Spinal cord (tissue), 10 donors: ENCODE measurements around the gene TLR10. TPM values are rescaled to one million over a fixed set of nuclear protein-coding genes. Genes with fewer than 3 reads are reported as not detected.
"Not testable (repeated sequence)": the region's sequence is repeated elsewhere in the genome, so short reads cannot be mapped to it uniquely, and the experiment has no call there.

Experiments
- DNase-seq, 6 donors: peaks; one replicate each; pipeline versions ENCODE4 v3.0.0 to v3.0.0-alpha.2; 2013 to 2015; ENCODE audit warnings: low spot score in 6 of 6, low read depth in 4 of 6
- H3K27ac ChIP-seq: one replicate; pipeline ENCODE4 v1.5.1; 2013; ENCODE audit warnings: low read depth, low read length, control low read depth
- H3K27me3 ChIP-seq: one replicate; pipeline ENCODE4 v1.6.1; 2013; ENCODE audit warnings: low read length; ENCODE audit not compliant: control insufficient read depth, insufficient read depth
- H3K36me3 ChIP-seq: one replicate; pipeline ENCODE4 v1.6.1; 2013; ENCODE audit warnings: low read length; ENCODE audit not compliant: control insufficient read depth, insufficient read depth
- H3K4me1 ChIP-seq: one replicate; pipeline ENCODE4 v1.6.1; 2013; ENCODE audit warnings: low read length; ENCODE audit not compliant: control insufficient read depth, insufficient read depth
- H3K4me3 ChIP-seq: one replicate; pipeline ENCODE4 v1.5.1; 2013; ENCODE audit warnings: low read depth, low read length, control low read depth
- H3K9me3 ChIP-seq: one replicate; pipeline ENCODE4 v1.6.1; 2013; ENCODE audit warnings: low read length; ENCODE audit not compliant: control insufficient read depth, insufficient read depth
- WGBS: methylation state at CpG from one replicate; pipeline ENCODE4 v1.1.5; 2013; ENCODE audit warnings: missing lambda C conversion rate; ENCODE audit not compliant: insufficient coverage; 5-methylcytosine and 5-hydroxymethylcytosine counted together
- polyA plus RNA-seq, 2 donors: library from polyadenylated mRNA; unstranded; fragments of 120-200 nt; gene quantifications; one replicate each; pipeline ENCODE4 v1.2.1, GENCODE V29; 2013; ENCODE audit not compliant: insufficient read length in 2 of 2
- total RNA-seq, 2 donors: library from RNA; depleted of rRNA in 1 of 2; stranded (reverse); fragments of 120-200 nt in 1 of 2; fragments of >200 nt in 1 of 2; gene quantifications; one replicate each; pipeline versions ENCODE4 v1.2.3 to v1.2.4, GENCODE V29; 2013 to 2014
- donor health status: healthy.

Gene TLR10
- total and polyA plus RNA-seq, 4 donors, result 1.9 to 5.4 (median 3.7) TPM

- no CpG with 5 or more reads among the region's 2 CpGs for WGBS
- H3K27me3 ChIP-seq, result not testable (repeated sequence)
These were observed 12.5 kb downstream of the TLR10 start for GRCh38 chr4:38770281-38770680.

GRCh38 chr4:38769857-38770256 is 12.9 kb downstream of the TLR10 start:
- Histone ChIP-seq H3K36me3 (no peaks in the 10 kb centered on the region), H3K4me1 (no peaks in the 10 kb centered on the region), H3K27ac (no peak overlapping the region), H3K9me3 (no peaks in the 10 kb centered on the region), H3K27me3 (no peaks in the 10 kb centered on the region), H3K4me3 (no peak overlapping the region)
- 91% methylated on average over 1 of the region's 2 CpGs for WGBS
- DNase-seq, result no peak

More at GRCh38 chr4:38770281-38770680, 12.5 kb downstream of the TLR10 start:
- not testable (repeated sequence) for H3K4me1 ChIP-seq, H3K9me3 ChIP-seq, H3K27ac ChIP-seq, H3K36me3 ChIP-seq, DNase-seq, H3K4me3 ChIP-seq

- no CpG with 5 or more reads among the region's 2 CpGs for WGBS
- H3K4me3 ChIP-seq, result no peak overlapping the region
- H3K27ac ChIP-seq, result no peak overlapping the region
These were observed 13.3 kb downstream of the TLR10 start for GRCh38 chr4:38769441-38769840.

GRCh38 chr4:38768968-38769394 is 13.8 kb downstream of the TLR10 start:
- DNase-seq, result peak in 1 of 6 donors; percentile 52
- H3K27ac ChIP-seq, result no peak overlapping the region
- WGBS, result 27% methylated on average over 1 of the region's 5 CpGs

More at GRCh38 chr4:38769441-38769840, 13.3 kb downstream of the TLR10 start:
- Histone ChIP-seq H3K9me3 (no peaks in the 10 kb centered on the region), H3K4me1 (no peaks in the 10 kb centered on the region), H3K27me3 (no peaks in the 10 kb centered on the region), H3K36me3 (no peaks in the 10 kb centered on the region)
- DNase-seq, result no peak

GRCh38 chr4:38766940-38767339 is 15.8 kb downstream of the TLR10 start:
- not testable (repeated sequence) for H3K36me3 ChIP-seq, H3K4me3 ChIP-seq, H3K27ac ChIP-seq, H3K4me1 ChIP-seq, H3K27me3 ChIP-seq, DNase-seq, H3K9me3 ChIP-seq
- WGBS, result 100% methylated on average over 1 of the region's 2 CpGs

More at GRCh38 chr4:38768968-38769394, 13.8 kb downstream of the TLR10 start:
- Histone ChIP-seq H3K27me3 (no peaks in the 10 kb centered on the region), H3K9me3 (no peaks in the 10 kb centered on the region), H3K4me1 (no peaks in the 10 kb centered on the region), H3K4me3 (no peak overlapping the region), H3K36me3 (no peaks in the 10 kb centered on the region)

GRCh38 chr4:38765382-38765781 is 17.4 kb downstream of the TLR10 start:
- Histone ChIP-seq H3K27me3 (no peaks in the 10 kb centered on the region), H3K4me1 (no peaks in the 10 kb centered on the region), H3K36me3 (no peaks in the 10 kb centered on the region), H3K9me3 (no peaks in the 10 kb centered on the region), H3K4me3 (no peak overlapping the region), H3K27ac (no peak overlapping the region)
- 83% methylated on average over 2 of the region's 3 CpGs for WGBS
- DNase-seq, result peak in 1 of 6 donors; percentile 46

- Histone ChIP-seq H3K36me3 (no peaks in the 10 kb centered on the region), H3K27ac (no peak overlapping the region), H3K4me1 (peaks cover 3% of the 10 kb centered on the region), H3K4me3 (no peak overlapping the region), H3K9me3 (no peaks in the 10 kb centered on the region), H3K27me3 (no peaks in the 10 kb centered on the region)
- no CpG with 5 or more reads among the region's 3 CpGs for WGBS
- no peak for DNase-seq
These were observed 18.5 kb downstream of the TLR10 start for GRCh38 chr4:38764277-38764676.

- DNase-seq, result no peak
- peaks cover 3% of the 10 kb centered on the region for H3K4me1 ChIP-seq
- no peaks in the 10 kb centered on the region for H3K36me3 ChIP-seq
- H3K27me3 ChIP-seq, result no peaks in the 10 kb centered on the region
- H3K4me3 ChIP-seq, result no peak overlapping the region
- H3K9me3 ChIP-seq, result no peaks in the 10 kb centered on the region
- WGBS, result 89% methylated on average over 14 of the region's 14 CpGs
- H3K27ac ChIP-seq, result no peak overlapping the region
These were observed 20.2 kb downstream of the TLR10 start for GRCh38 chr4:38762560-38762959.

GRCh38 chr4:38759790-38760122 is 23.0 kb downstream of the TLR10 start:
- no peak for DNase-seq
- Histone ChIP-seq H3K4me3 (no peak overlapping the region), H3K9me3 (no peaks in the 10 kb centered on the region), H3K36me3 (no peaks in the 10 kb centered on the region), H3K27ac (no peak overlapping the region), H3K27me3 (no peaks in the 10 kb centered on the region), H3K4me1 (peaks cover 3% of the 10 kb centered on the region)
- WGBS, result 83% methylated on average over 1 of the region's 1 CpG

GRCh38 chr4:38759113-38759789 is 23.5 kb downstream of the TLR10 start:
- peak; percentile 64 to 93 (median 78) for DNase-seq
- 3% methylated on average over 5 of the region's 8 CpGs for WGBS
- Histone ChIP-seq H3K9me3 (no peaks in the 10 kb centered on the region), H3K27ac (peak overlapping the region; percentile 85), H3K36me3 (no peaks in the 10 kb centered on the region), H3K27me3 (no peaks in the 10 kb centered on the region), H3K4me1 (peaks cover 3% of the 10 kb centered on the region), H3K4me3 (no peak overlapping the region)
